GM12891 (cell line): ENCODE data around the gene KLF9.

ENCODE experiments used
- POLR2A ChIP-seq: IDR thresholded peaks from 2 replicates; pipeline ENCODE4 v1.6.1; 2011; ENCODE audit warnings: low read depth, low read length, control low read depth
- POLR2AphosphoS5 ChIP-seq: IDR thresholded peaks from 2 replicates; pipeline ENCODE4 v1.6.1; 2011; ENCODE audit warnings: low read depth, low read length, control low read depth

DNA sequence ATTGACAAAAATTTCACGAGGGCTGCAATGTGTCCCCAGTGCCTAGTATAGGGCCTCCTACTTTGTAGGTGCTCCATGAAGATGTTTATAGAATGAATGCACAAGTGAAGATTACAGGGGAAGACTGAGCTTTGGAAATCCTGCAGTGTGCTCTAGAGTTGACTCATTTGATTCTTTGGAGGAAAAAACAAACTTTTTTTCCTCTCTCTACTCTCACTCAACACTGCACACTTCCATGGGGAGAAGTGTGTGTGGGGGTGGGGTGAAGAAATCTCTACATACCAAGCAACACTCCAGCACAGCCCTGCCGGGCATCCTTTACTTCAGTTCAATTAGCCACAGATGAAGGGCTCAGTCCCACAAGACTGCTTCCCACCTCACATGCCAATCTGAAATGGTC lies 49.4 kb upstream of the KLF9 start:
- TF ChIP-seq POLR2A (no peak), POLR2AphosphoS5 (no peak)
